ENCODE measurements around the gene MAP3K15. TPM values are rescaled to one million over a fixed set of nuclear protein-coding genes. Genes with fewer than 3 reads are reported as not detected.

MAP3K15 gene
- total and polyA plus RNA-seq, 2 of the 13 experiments (the other 11 are each of a cell fraction or from before 2014, with no cell fraction given), result 3.9 to 6.4 TPM

GRCh38 chrX:19541931-19542330, 26.6 kb upstream of the MAP3K15 start:
- 100% methylated on average over 5 of the region's 19 CpGs for WGBS (ENCODE audit: low lambda C conversion rate)
- no peak overlapping the region for H3K4me3 ChIP-seq (replicated peaks in 1 of 3; ENCODE audit: insufficient read depth in 1 of 3, low read depth in 2 of 3, low read length in 3 of 3)
- CTCF ChIA-PET (ENCODE audit: low intra/inter-chr PET ratio, low total read pairs), result no interaction called here
- TF ChIP-seq ARID4A (CRISPR knock-in tag; IDR thresholded peaks at IDR 0.05; ENCODE audit: borderline replicate concordance) (no peak), ZNF318 (CRISPR knock-in tag; IDR thresholded peaks at IDR 0.05) (no peak), E2F1 (CRISPR knock-in tag; IDR thresholded peaks at IDR 0.05) (no peak), PITX1 (CRISPR knock-in tag; IDR thresholded peaks at IDR 0.05) (no peak), TOE1 (CRISPR knock-in tag; IDR thresholded peaks at IDR 0.05) (no peak), SP2 (CRISPR knock-in tag; IDR thresholded peaks at IDR 0.05) (no peak), U2AF2 (IDR thresholded peaks at IDR 0.05; ENCODE audit: low read depth, low read length) (no peak), ZNF839 (CRISPR knock-in tag; IDR thresholded peaks at IDR 0.05; ENCODE audit: borderline replicate concordance) (no peak), FOSL1 (CRISPR knock-in tag; IDR thresholded peaks at IDR 0.05; ENCODE audit: borderline replicate concordance) (no peak), JARID2 (CRISPR knock-in tag; IDR thresholded peaks at IDR 0.05; ENCODE audit: insufficient replicate concordance) (no peak), ZNF430 (CRISPR knock-in tag; IDR thresholded peaks at IDR 0.05) (no peak), NRL (CRISPR knock-in tag; IDR thresholded peaks at IDR 0.05; ENCODE audit: borderline replicate concordance) (no peak)

More at GRCh38 chrX:19541931-19542330, 26.6 kb upstream of the MAP3K15 start:
- BruUV-seq (replicated peaks), result no TSS peak
- in situ Hi-C loops (cut with HindIII; ENCODE audit: extremely low pct_ligation_motif_present, low pct_unique_long_range_greater_than_20kb), result loop anchor here (10.0 kb wide), 1 partner anchor 343 kb away; the partner anchor contains the start of gene SH3KBP1
- Histone ChIP-seq H4K20me1 (ENCODE audit: insufficient read depth, low read length) (no peaks in the 10 kb centered on the region), H3K4me1 (ENCODE audit: insufficient read depth, low read length) (no peaks in the 10 kb centered on the region), H3K27ac (ENCODE audit: extremely low read length, insufficient read depth, low read length) (no peak overlapping the region), H3K36me3 (replicated peaks in 1 of 2; ENCODE audit: control insufficient read depth in 1 of 2, insufficient read depth in 2 of 2, low read length in 2 of 2) (no peaks in the 10 kb centered on the region; a peak in 2 of 5 replicates), H3K9ac (ENCODE audit: insufficient read depth, low read depth, low read length) (no peak overlapping the region), H2AFZ (ENCODE audit: low read length) (no peak overlapping the region), H3K79me2 (ENCODE audit: insufficient read depth, low read length) (no peaks in the 10 kb centered on the region), H3K4me2 (ENCODE audit: low read depth, low read length) (no peak overlapping the region), H3K27me3 (ENCODE audit: control insufficient read depth in 1 of 2, insufficient read depth in 2 of 2, low read length in 2 of 2) (no peaks in the 10 kb centered on the region), H3K9me3 (ENCODE audit: low read length) (no peaks in the 10 kb centered on the region)
- ATAC-seq (no peak), DNase-seq (ENCODE audit: low spot score) (no peak), FAIRE-seq (no peak)
- POLR2A ChIA-PET, result no interaction called here
- intact Hi-C loops (cut with micrococcal nuclease; ENCODE audit: unreplicated experiment), result no loop called here
